NCI-H524 (cell line): ENCODE results near the gene CGREF1.
"Not testable (repeated sequence)": the region's sequence is repeated elsewhere in the genome, so short reads cannot be mapped to it uniquely, and the experiment has no call there.

Experiments
- DNase-seq, 2 experiments: peaks; one replicate each; lab custom pipeline; 2025; lab: John Stamatoyannopoulos, UW

CGREF1 gene

DNA sequence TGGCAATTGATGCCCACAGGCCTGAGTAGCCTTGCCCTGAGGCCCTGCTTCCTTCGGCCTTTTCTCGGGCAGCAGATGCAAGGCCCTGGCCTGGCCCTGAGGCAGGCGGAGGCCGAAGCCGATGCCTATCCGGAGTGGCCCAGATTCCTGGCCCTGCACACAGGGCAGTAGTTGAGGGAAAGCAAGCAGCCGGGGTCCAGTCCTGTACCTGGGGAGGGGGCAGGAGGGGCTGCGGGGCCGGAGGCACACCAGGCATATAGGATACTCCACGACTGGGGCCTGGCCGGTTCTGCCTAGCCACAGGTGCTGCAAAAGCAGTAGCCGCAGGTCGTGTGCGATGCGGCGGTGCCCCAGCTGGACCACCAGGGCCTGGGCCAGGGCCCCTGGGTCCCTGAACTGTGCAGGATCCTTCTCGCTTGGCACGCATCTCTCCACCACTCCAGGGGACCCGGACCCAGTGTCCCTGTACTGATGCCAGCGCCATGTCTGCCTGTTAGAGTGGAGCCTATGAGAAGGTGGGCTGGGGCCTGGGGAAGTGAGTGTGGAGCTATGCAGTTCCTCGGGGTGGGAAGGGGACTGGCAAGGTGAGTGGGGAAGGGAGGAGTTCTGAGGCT, 18.5 kb upstream of the CGREF1 start:
- DNase-seq: no peak

GRCh38 chr2:27136751-27137150, 17.8 kb upstream of the CGREF1 start:
- no peak for DNase-seq

DNA sequence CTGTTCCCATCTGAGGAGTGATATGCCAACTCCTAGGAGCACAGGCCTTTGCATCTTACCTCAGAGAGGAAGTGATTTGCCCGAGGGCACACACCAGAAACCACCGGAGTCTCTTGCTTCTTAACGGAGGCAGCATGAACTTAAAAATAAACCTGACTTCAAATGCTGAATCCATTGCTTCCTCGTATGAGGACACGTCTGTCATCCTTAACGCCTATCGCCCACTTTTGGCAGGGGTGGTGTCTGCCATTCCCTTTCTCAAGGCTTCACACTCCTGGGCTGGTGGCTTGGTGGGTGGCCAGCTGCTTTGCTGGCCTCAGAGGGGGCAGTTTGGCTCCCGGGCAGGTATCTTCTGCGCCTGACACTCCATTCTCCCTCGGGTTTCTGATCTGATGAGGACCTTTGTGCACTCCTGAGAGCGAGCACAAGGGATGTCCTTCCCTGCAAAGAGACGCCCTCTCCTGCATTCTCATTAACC, 16.6 kb upstream of the CGREF1 start:
- DNase-seq: no peak

DNA sequence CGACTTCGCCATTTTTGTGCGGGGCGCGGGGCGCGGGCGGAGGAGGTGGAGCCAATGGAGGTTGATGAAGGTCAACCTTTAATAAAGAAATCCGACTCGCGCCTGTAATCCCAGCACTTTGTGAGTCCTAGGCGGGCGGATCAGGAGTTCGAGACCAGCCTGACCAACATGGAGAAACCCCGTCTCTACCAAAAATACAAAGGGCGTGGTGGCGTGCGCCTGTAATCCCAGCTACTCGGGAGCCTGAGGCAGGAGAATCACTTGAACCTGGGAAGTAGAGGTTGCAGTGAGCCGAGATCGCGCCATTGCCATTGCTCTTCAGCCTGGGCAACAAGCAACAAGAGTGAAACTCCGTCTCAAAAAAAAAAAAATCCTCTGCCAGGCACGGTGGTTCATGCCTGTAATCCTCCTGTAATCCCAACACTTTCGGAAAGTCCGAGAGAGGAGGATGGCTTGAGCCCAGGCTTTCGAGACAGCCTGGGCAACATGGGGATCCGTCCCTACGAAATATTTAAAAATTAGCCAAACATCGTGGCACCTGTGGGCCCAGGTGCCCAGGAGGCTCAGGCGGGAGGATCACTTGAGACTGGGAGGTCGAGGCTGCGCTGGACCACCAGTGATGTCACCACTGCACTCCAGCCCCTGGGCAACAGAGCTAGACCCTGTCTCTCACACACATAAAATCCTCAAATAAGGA, 16.0 kb upstream of the CGREF1 start:
- DNase-seq: no peak

GRCh38 chr2:27133905-27134780, 15.2 kb upstream of the CGREF1 start, which contains the start of gene PREB:
Gene PREB, minus strand, starts transcription at chr2:27134636. Its CDS starts 215 bp downstream, at chr2:27134421.
- peak; percentile 96 for DNase-seq

GRCh38 chr2:27133195-27133875, 14.4 kb upstream of the CGREF1 start:
- DNase-seq: peak in 1 of 2 experiments; percentile 34

DNA sequence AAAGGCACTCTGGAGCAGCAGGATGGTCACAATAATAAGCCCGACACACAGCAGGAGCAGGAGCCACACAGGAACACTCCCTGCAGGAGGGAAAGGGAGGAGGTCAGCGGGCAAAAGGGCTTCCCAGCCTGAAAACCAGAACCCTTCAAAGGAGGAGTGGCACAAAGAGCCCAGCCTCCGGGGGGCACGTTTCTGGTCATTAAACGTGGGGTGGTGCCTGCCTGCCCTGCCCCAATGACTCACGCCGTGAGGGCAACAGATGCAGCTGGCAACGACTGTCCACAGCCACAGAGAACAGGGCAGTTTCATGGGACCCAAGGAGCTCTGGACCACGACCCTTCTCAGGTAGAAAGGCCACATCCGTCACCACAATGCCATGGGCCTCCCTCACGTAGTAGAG, 12.5 kb upstream of the CGREF1 start:
- DNase-seq: no peak

- DNase-seq: no peak
Observed at GRCh38 chr2:27130396-27130795, 11.5 kb upstream of the CGREF1 start.

DNA sequence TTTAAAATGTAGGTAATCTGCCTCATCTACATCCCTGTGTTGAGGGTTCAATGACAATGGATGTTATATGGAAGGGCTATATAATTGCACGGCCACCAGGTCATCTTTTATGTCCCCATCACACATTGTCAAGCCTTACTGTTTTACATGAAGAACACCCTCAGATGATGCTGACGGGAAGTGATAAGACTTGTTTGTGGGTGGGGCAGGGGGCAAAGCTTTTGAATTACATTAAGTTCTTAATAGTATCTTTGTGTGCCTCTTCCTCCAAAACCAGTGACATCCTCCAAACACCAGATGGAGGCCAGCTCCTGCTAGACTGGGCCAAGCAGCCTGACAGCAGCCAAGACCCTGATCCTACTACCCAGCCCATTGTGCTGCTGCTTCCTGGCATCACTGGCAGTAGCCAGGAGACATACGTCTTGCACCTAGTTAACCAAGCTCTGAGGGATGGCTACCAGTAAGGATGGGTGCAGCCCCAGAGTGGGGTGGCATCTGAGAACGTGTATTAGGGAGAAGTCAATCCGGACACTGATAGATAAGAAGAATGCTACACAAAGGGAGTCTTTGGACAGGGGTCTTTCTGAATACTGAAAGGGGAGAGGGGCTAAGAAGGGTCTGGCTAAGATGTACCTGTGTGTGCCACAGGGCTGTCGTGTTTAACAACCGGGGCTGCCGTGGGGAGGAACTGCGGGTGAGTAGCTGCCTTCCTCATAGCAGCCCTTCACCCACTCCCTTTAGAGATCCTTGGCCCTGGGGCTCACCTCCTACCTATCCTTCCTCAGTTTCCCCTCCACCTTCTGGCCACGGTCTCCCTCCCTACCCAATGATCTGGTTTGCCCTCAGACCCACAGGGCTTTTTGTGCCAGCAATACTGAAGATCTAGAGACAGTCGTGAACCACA, 10.0 kb upstream of the CGREF1 start:
- no peak for DNase-seq

GRCh38 chr2:27127883-27128667, 9.1 kb upstream of the CGREF1 start:
- DNase-seq: no peak

DNA sequence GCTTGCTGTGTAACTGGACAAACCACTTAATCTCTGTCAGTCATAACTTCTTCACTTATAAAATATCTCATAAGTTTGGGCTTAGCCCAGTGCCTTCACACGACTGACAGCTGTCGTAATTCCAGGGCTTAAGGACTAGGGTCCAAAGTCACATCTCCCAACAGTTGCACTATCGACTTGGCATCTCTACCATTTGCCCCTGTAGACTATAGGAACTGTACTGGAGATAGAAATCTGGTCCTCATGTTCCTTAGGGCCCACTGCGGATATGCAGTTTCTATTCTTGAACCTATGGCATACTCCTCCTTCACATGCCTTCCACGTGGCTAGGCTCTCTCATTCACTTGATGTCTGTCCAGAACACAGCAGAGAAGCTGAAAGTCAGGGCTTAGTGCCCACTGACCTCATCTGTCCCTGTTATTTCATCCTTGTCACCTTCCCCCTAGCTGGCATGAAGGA, 7.4 kb upstream of the CGREF1 start:
- DNase-seq: no peak

GRCh38 chr2:27125104-27125503, 6.2 kb upstream of the CGREF1 start:
- no peak for DNase-seq

DNA sequence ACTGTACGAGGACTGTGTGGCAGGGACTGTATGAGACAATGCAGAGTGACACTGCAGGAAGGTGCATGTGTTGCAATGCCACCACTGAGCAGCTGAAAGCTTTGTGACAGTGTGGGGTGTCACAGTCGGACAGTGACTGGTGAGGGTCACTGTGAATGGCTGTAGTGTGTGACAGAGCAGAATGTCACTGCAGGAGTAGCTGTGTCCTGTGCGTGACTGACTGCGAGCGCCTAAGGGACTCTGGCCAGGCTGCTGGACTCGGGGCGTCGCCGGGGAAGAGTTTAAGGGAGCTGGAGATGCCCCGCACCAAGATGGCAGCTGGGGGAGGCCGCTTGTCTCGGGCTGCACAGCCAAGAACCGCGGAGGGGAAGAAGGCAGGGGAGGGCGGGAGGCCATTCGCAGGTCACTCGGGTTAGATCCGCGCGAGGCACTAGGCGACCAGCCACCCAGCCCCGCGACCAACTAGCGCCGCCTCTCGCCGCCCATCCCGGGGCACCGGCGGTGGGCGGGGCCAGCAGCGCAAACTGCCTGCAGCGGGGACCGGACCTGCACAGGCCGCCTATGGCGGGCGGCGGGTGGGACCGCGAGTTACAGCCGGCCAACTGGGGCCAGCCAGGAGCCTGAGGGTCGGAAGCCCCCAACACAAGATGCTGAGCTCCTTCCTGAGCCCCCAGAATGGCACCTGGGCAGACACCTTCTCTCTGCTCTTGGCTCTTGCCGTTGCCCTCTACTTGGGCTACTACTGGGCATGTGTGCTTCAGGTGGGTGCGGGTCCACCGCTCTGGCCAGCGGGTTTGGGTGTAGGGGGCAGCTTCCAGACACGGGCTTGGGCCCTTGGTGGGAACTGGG, 4.6 kb upstream of the CGREF1 start, which contains the start of gene ABHD1:
TSS of gene ABHD1 (plus strand) at position 514 of the 849 bp plus-strand sequence. CDS start at position 648, 134 bp downstream.
- DNase-seq: peak in 1 of 2 experiments; percentile 50

- no peak for DNase-seq
Observed at GRCh38 chr2:27122791-27123190, 3.9 kb upstream of the CGREF1 start.

GRCh38 chr2:27121906-27122305, 3.0 kb upstream of the CGREF1 start:
- DNase-seq: no peak

- not testable (repeated sequence) for DNase-seq
Observed at GRCh38 chr2:27119330-27119670, 372 bp upstream of the CGREF1 start.

DNA sequence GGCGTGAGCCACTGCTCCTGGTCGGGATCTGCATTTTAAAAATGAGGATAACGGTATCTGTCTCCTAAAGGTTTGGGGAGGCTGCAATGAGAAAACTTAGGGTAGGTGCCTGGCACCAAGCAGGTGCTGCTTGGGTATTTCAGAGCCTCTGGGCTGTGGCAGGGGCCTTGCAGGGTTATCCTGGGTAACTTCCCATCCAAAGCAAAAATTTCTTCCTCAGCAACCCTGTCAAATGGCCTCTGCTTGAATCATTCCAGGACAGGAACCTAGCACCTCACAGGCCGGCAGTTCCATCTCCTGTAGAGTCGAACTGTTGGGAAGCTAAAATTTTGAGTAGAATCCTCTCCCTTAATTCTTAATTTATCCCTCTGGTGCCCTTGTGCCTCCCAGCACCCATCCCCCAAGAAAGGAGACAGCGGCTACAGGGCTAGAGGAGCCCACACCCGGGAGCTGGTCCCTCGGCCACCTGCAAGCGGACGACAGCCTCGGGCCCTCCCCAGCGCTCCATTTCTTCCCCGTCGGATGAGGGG, 868 bp downstream of the CGREF1 start:
- DNase-seq: no peak

DNA sequence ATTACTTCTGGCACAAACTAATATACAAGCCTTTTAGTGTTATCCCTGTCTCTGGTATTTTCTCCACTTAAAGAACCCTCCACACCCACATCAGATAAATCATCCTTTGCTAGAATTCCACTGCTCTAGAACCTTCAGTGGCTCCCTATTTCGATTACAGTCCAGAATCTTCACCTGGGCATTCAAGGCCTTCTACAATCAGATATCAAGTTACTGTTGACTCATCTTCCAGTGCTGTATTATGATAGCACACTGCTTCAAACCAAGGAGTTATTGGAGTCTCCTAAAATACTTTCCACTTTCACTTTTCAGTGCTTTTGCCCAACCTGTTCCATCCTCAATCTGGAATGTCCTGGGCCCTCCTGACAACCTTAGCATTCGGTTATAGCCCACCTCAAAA, 3.4 kb downstream of the CGREF1 start:
- DNase-seq: no peak
